ENCODE data around the gene GATA3. TPM values are rescaled to one million over a fixed set of nuclear protein-coding genes. Genes with fewer than 3 reads are reported as not detected.

GATA3 gene
- polyA plus RNA-seq, 1 donor from 2014 or later: not detected

- Histone ChIP-seq H3K27me3 (ENCODE audit: insufficient read depth, low read depth, low read length) (peaks cover 99% of the 10 kb centered on the region), H3K9me3 (ENCODE audit: low read length) (no peaks in the 10 kb centered on the region), H3K4me2 (ENCODE audit: low read length) (no peak overlapping the region), H3K9me2 (ENCODE audit: insufficient read depth, low read length) (no peaks in the 10 kb centered on the region), H3F3A (ENCODE audit: insufficient read depth, low read length, poor library complexity, severe bottlenecking) (no peaks in the 10 kb centered on the region), H2AFZ (ENCODE audit: low read depth, low read length) (no peak overlapping the region), H3K9ac (ENCODE audit: low read length) (no peak overlapping the region), H4K20me1 (ENCODE audit: insufficient read depth) (no peaks in the 10 kb centered on the region), H3K79me2 (replicated peaks; ENCODE audit: insufficient read depth, low read length) (no peaks in the 10 kb centered on the region), H3K4me3 (ENCODE audit: low read length) (no peak overlapping the region), H3K36me3 (ENCODE audit: insufficient read depth, low read length) (no peaks in the 10 kb centered on the region), H3K27ac (ENCODE audit: low read length) (no peak overlapping the region)
- TF ChIP-seq TAF1 (IDR thresholded peaks at IDR 0.05; ENCODE audit: low read depth) (no peak), EZH2 (IDR thresholded peaks at IDR 0.05; ENCODE audit: borderline replicate concordance, insufficient read depth, low read length, poor library complexity, severe bottlenecking) (peak; percentile 96)
Measured at GRCh38 chr10:8055420-8056349, 1.2 kb downstream of the GATA3 start.

- H3F3A ChIP-seq (ENCODE audit: insufficient read depth, low read length, poor library complexity, severe bottlenecking): no peaks in the 10 kb centered on the region
- no peaks in the 10 kb centered on the region for H3K9me2 ChIP-seq (ENCODE audit: insufficient read depth, low read length)
- H3K9ac ChIP-seq (ENCODE audit: low read length): no peak overlapping the region
- H3K27me3 ChIP-seq (ENCODE audit: insufficient read depth, low read depth, low read length): peaks cover 100% of the 10 kb centered on the region
- no peak overlapping the region for H3K4me2 ChIP-seq (ENCODE audit: low read length)
- no peak for TF ChIP-seq POLR2AphosphoS5 (IDR thresholded peaks at IDR 0.05)
- TF ChIP-seq EP300 (conservative IDR thresholded peaks at IDR 0.05; ENCODE audit: poor library complexity, severe bottlenecking): no peak
- no peak for TF ChIP-seq RAD21 (conservative IDR thresholded peaks at IDR 0.05)
- TF ChIP-seq CTCF (IDR thresholded peaks at IDR 0.05; ENCODE audit: poor library complexity, severe bottlenecking): no peak
- no peak for TF ChIP-seq TAF1 (IDR thresholded peaks at IDR 0.05; ENCODE audit: low read depth)
- TF ChIP-seq MXI1 (conservative IDR thresholded peaks at IDR 0.05; ENCODE audit: poor library complexity, severe bottlenecking): no peak
- TF ChIP-seq EZH2 (IDR thresholded peaks at IDR 0.05; ENCODE audit: borderline replicate concordance, insufficient read depth, low read length, poor library complexity, severe bottlenecking): no peak
- no peak for TF ChIP-seq SMC3 (conservative IDR thresholded peaks at IDR 0.05; ENCODE audit: poor library complexity)
- no peak for TF ChIP-seq REST (IDR thresholded peaks at IDR 0.05; ENCODE audit: borderline replicate concordance)
- H4K20me1 ChIP-seq (ENCODE audit: insufficient read depth): no peaks in the 10 kb centered on the region
- no peaks in the 10 kb centered on the region for H3K36me3 ChIP-seq (ENCODE audit: insufficient read depth, low read length)
- no peak overlapping the region for H2AFZ ChIP-seq (ENCODE audit: low read depth, low read length)
- no peak overlapping the region for H3K27ac ChIP-seq (ENCODE audit: low read length)
- H3K9me3 ChIP-seq (ENCODE audit: low read length): no peaks in the 10 kb centered on the region
- H3K4me3 ChIP-seq (ENCODE audit: low read length): no peak overlapping the region
- no peaks in the 10 kb centered on the region for H3K79me2 ChIP-seq (replicated peaks; ENCODE audit: insufficient read depth, low read length)
Measured at GRCh38 chr10:8056378-8056777, 1.9 kb downstream of the GATA3 start.

All from neural cell (in vitro differentiated cells).